ENCODE results near the gene FARS2.

DNA sequence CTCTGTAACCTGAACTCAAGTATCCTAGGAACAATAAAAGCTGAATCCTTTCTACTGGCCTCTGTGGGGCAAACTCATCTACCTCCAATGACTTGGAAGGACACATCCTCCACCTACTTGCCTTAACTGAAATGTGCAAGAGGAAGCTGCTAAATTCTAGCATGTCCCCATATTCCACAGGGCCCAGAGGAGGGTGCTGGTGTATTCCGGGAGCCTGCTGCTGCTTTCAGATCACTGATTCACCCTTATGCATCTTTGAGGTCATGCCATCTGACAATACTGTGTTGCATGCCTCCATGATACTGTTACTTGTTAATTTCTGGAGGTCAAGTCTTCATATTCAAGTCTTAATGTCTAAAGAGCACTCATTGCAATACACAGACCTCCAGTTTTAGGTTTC lies 40.9 kb upstream of the FARS2 start:
- TF ChIP-seq, protein P1, sequence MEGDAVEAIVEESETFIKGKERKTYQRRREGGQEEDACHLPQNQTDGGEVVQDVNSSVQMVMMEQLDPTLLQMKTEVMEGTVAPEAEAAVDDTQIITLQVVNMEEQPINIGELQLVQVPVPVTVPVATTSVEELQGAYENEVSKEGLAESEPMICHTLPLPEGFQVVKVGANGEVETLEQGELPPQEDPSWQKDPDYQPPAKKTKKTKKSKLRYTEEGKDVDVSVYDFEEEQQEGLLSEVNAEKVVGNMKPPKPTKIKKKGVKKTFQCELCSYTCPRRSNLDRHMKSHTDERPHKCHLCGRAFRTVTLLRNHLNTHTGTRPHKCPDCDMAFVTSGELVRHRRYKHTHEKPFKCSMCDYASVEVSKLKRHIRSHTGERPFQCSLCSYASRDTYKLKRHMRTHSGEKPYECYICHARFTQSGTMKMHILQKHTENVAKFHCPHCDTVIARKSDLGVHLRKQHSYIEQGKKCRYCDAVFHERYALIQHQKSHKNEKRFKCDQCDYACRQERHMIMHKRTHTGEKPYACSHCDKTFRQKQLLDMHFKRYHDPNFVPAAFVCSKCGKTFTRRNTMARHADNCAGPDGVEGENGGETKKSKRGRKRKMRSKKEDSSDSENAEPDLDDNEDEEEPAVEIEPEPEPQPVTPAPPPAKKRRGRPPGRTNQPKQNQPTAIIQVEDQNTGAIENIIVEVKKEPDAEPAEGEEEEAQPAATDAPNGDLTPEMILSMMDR (CRISPR knock-in tag; IDR thresholded peaks at IDR 0.05): no peak
- TF ChIP-seq HOXA9 (CRISPR knock-in tag; IDR thresholded peaks at IDR 0.05; ENCODE audit: borderline replicate concordance): no peak
- TF ChIP-seq FOXK2 (IDR thresholded peaks at IDR 0.05): no peak
- no peak for TF ChIP-seq HIVEP1 (CRISPR knock-in tag; IDR thresholded peaks at IDR 0.05)
- no peak for TF ChIP-seq RFXAP (CRISPR knock-in tag; IDR thresholded peaks at IDR 0.05; ENCODE audit: borderline replicate concordance)
- TF ChIP-seq ZNF264 (CRISPR knock-in tag; IDR thresholded peaks at IDR 0.05): no peak
- no peak for TF ChIP-seq JUND (CRISPR knock-in tag; IDR thresholded peaks at IDR 0.05)
- TF ChIP-seq, protein P2, sequence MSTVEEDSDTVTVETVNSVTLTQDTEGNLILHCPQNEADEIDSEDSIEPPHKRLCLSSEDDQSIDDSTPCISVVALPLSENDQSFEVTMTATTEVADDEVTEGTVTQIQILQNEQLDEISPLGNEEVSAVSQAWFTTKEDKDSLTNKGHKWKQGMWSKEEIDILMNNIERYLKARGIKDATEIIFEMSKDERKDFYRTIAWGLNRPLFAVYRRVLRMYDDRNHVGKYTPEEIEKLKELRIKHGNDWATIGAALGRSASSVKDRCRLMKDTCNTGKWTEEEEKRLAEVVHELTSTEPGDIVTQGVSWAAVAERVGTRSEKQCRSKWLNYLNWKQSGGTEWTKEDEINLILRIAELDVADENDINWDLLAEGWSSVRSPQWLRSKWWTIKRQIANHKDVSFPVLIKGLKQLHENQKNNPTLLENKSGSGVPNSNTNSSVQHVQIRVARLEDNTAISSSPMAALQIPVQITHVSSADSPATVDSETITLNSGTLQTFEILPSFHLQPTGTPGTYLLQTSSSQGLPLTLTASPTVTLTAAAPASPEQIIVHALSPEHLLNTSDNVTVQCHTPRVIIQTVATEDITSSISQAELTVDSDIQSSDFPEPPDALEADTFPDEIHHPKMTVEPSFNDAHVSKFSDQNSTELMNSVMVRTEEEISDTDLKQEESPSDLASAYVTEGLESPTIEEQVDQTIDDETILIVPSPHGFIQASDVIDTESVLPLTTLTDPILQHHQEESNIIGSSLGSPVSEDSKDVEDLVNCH (CRISPR knock-in tag; IDR thresholded peaks at IDR 0.05): no peak
- TF ChIP-seq, protein P3, sequence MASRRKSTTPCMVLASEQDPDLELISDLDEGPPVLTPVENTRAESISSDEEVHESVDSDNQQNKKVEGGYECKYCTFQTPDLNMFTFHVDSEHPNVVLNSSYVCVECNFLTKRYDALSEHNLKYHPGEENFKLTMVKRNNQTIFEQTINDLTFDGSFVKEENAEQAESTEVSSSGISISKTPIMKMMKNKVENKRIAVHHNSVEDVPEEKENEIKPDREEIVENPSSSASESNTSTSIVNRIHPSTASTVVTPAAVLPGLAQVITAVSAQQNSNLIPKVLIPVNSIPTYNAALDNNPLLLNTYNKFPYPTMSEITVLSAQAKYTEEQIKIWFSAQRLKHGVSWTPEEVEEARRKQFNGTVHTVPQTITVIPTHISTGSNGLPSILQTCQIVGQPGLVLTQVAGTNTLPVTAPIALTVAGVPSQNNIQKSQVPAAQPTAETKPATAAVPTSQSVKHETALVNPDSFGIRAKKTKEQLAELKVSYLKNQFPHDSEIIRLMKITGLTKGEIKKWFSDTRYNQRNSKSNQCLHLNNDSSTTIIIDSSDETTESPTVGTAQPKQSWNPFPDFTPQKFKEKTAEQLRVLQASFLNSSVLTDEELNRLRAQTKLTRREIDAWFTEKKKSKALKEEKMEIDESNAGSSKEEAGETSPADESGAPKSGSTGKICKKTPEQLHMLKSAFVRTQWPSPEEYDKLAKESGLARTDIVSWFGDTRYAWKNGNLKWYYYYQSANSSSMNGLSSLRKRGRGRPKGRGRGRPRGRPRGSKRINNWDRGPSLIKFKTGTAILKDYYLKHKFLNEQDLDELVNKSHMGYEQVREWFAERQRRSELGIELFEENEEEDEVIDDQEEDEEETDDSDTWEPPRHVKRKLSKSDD (CRISPR knock-in tag; IDR thresholded peaks at IDR 0.05; ENCODE audit: low read depth): no peak
- TF ChIP-seq PHF20 (CRISPR knock-in tag; IDR thresholded peaks at IDR 0.05): no peak
- TF ChIP-seq NFRKB (IDR thresholded peaks at IDR 0.05): no peak
- TF ChIP-seq, protein P4, sequence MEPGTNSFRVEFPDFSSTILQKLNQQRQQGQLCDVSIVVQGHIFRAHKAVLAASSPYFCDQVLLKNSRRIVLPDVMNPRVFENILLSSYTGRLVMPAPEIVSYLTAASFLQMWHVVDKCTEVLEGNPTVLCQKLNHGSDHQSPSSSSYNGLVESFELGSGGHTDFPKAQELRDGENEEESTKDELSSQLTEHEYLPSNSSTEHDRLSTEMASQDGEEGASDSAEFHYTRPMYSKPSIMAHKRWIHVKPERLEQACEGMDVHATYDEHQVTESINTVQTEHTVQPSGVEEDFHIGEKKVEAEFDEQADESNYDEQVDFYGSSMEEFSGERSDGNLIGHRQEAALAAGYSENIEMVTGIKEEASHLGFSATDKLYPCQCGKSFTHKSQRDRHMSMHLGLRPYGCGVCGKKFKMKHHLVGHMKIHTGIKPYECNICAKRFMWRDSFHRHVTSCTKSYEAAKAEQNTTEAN (CRISPR knock-in tag; conservative IDR thresholded peaks at IDR 0.05): no peak
- no peak for TF ChIP-seq ISX (CRISPR knock-in tag; conservative IDR thresholded peaks at IDR 0.05)
- TF ChIP-seq ZBTB8A (CRISPR knock-in tag; IDR thresholded peaks at IDR 0.05; ENCODE audit: borderline replicate concordance, low read depth): no peak

Data from HepG2 (cell line).